Osteocyte (in vitro differentiated cells): ENCODE data around the gene NDUFB6. TPM values are rescaled to one million over a fixed set of nuclear protein-coding genes. Genes with fewer than 3 reads are reported as not detected.
"Not testable (repeated sequence)": the region's sequence is repeated elsewhere in the genome, so short reads cannot be mapped to it uniquely, and the experiment has no call there.

Source experiments
- DNase-seq: peaks from one replicate; pipeline ENCODE4 v3.0.0; 2021; ENCODE audit warnings: mixed read lengths; ENCODE audit not compliant: unreplicated experiment; ENCODE audit errors: extremely low spot score
- H3K27ac Mint-ChIP-seq: one replicate; pipeline ENCODE4 v1.8.0; 2021; ENCODE audit warnings: mild to moderate bottlenecking, mixed read lengths; ENCODE audit not compliant: unreplicated experiment
- H3K27me3 Mint-ChIP-seq: one replicate; pipeline ENCODE4 v1.8.0; 2021; ENCODE audit warnings: mixed read lengths; ENCODE audit not compliant: unreplicated experiment
- H3K36me3 Mint-ChIP-seq: one replicate; pipeline ENCODE4 v1.8.0; 2021; ENCODE audit warnings: mixed read lengths; ENCODE audit not compliant: unreplicated experiment
- H3K4me1 Mint-ChIP-seq: one replicate; pipeline ENCODE4 v1.8.0; 2021; ENCODE audit warnings: mixed read lengths; ENCODE audit not compliant: unreplicated experiment
- H3K4me3 Mint-ChIP-seq: one replicate; pipeline ENCODE4 v1.8.0; 2021; ENCODE audit warnings: mild to moderate bottlenecking, moderate library complexity, mixed read lengths; ENCODE audit not compliant: unreplicated experiment
- H3K9me3 Mint-ChIP-seq: one replicate; pipeline ENCODE4 v1.8.0; 2021; ENCODE audit warnings: mixed read lengths; ENCODE audit not compliant: unreplicated experiment
- total RNA-seq: library from RNA; stranded (reverse); gene quantifications from 2 replicates; pipeline ENCODE4 v1.2.1, GENCODE V29; 2021
- TF ChIP-seq, protein P1 (sequence below): fragments of 200-600 bp; sonication (generic); IDR thresholded peaks from 2 replicates; pipeline ENCODE4 v1.5.0; 2021; ENCODE audit warnings: antibody characterized with exemption, mild to moderate bottlenecking, moderate library complexity

NDUFB6 gene
- total RNA-seq, 1 donor from 2014 or later: 47.6 TPM

DNA sequence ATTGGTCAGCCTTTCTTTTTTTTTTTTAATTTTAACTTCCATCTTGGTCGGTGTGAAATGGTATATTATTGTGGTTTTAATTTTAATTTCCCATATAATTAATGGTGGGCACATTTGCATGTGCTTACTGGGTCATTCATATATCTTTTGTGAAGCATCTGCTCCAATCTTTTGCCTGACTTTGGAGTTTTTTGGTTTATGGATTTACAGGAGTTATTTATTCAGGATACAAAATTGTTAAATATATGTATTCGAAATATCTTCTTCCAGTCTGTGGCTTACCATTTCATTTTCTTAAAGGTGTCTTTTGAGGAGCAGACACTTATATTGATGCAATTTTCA, 46.3 kb downstream of the NDUFB6 start:
- Mint-ChIP-seq H3K9me3 (peaks cover 7% of the 10 kb centered on the region), H3K27ac (peak overlapping the region; percentile 95), H3K4me3 (peak overlapping the region; percentile 86), H3K36me3 (peaks cover 5% of the 10 kb centered on the region), H3K27me3 (no peaks in the 10 kb centered on the region), H3K4me1 (peaks cover 42% of the 10 kb centered on the region)
- no peak for DNase-seq
- TF ChIP-seq, protein P1, sequence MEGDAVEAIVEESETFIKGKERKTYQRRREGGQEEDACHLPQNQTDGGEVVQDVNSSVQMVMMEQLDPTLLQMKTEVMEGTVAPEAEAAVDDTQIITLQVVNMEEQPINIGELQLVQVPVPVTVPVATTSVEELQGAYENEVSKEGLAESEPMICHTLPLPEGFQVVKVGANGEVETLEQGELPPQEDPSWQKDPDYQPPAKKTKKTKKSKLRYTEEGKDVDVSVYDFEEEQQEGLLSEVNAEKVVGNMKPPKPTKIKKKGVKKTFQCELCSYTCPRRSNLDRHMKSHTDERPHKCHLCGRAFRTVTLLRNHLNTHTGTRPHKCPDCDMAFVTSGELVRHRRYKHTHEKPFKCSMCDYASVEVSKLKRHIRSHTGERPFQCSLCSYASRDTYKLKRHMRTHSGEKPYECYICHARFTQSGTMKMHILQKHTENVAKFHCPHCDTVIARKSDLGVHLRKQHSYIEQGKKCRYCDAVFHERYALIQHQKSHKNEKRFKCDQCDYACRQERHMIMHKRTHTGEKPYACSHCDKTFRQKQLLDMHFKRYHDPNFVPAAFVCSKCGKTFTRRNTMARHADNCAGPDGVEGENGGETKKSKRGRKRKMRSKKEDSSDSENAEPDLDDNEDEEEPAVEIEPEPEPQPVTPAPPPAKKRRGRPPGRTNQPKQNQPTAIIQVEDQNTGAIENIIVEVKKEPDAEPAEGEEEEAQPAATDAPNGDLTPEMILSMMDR: no peak

DNA sequence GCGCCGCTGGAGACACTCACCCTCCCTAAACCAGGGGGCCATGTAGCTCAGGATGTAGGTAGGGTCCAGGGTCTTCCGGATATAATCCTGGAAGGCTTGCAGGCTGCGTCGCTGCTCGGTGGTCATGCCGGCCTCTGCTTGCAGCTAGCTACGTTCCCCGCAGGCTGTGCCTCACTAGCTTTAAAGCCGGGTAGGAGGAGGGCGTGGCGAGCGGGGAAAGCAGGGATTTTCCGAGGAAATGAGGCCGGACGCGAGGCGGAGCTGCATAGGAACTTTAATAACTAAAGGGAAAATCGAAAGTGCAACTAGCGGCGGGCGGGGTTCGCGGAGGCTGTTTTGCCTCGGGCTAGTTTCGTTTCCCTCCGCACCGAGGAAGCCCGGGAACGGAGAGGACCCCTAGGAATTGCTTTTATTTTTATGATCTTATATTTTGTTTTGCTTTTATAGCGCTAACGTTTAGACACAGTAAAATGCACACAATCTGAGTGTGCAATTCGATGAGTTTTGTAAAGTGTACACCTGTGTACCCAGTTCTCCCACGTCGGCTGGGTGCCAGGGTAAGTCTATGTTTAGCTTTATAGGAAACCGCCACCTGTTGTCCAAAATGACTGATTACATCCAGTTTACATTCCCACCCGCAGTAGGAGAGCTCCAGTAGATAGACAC, 46.8 kb downstream of the NDUFB6 start, which contains the start of gene RIGI:
Gene RIGI (minus strand): TSS at position 156 of the 666 bp plus-strand sequence. CDS start 30 bp downstream, at position 126.
- Mint-ChIP-seq H3K9me3 (peaks cover 6% of the 10 kb centered on the region), H3K27ac (peak within 1 kb of the TSS; percentile 95), H3K27me3 (no peaks in the 10 kb centered on the region), H3K4me1 (peaks cover 42% of the 10 kb centered on the region), H3K4me3 (peak within 1 kb of the TSS; percentile 86), H3K36me3 (peaks cover 5% of the 10 kb centered on the region)
- TF ChIP-seq, protein P1: peak; percentile 67
- DNase-seq: peak; percentile 94

DNA sequence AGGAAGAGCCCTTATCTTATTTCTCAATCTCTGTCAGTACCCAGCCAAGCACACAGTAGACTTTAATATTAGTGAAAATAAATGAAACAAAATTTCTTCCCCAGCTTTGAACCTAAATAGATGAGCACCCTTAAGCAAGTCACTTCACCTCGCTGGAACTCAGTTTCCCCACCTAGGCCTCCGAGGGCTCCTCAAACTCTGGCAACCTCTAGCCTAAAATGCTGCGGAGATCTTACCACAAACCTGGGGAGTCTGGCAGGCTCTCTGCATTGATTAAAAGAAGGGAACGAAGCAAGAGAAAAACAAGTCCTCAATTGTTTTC, 47.3 kb downstream of the NDUFB6 start:
- Mint-ChIP-seq H3K4me3 (peak overlapping the region; percentile 86), H3K27me3 (no peaks in the 10 kb centered on the region), H3K27ac (peak overlapping the region; percentile 95), H3K36me3 (peaks cover under 1% of the 10 kb centered on the region), H3K4me1 (peaks cover 42% of the 10 kb centered on the region), H3K9me3 (peaks cover under 1% of the 10 kb centered on the region)
- TF ChIP-seq, protein P1: no peak
- DNase-seq: no peak

DNA sequence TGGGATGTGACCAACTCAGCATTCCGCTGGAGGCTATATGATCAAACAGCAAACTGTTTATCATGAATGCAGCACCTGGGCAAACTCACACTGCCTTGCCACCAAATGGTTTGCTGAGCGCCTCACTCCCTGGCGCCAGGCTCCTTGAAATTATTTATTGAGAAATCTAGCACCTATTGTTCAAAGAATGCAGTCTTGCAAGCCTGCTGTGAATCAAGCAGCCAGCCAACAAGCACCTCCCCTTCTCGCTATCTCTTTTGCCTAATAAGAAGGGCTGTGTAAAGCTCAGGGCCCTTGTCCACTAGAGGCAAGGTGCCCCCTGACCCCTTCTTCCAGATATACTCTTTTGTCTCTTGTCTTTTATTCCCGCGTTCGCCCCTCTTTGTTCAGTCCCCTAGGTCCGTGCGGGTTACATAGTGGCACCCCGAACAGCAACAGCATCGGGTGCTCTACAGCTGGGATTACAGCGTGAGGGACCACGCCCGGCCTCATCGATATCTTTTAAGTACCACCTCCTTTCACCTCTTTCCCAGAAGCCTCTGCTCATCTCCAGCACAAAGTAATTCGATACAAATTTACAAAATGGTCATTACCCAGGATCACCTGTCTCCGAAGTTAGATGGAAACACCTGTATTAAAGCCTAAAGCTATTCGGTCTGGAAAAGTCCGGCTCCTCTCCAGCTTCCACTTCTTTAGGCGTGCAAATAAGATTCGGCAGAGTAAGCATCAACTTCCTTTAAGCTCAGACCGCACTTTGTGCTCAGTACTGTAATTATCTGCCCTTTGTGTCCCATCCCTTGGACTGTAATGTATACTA, 47.9 kb downstream of the NDUFB6 start:
- Mint-ChIP-seq H3K27ac (peak overlapping the region; percentile 95), H3K36me3 (no peaks in the 10 kb centered on the region)
- no peak for DNase-seq

DNA sequence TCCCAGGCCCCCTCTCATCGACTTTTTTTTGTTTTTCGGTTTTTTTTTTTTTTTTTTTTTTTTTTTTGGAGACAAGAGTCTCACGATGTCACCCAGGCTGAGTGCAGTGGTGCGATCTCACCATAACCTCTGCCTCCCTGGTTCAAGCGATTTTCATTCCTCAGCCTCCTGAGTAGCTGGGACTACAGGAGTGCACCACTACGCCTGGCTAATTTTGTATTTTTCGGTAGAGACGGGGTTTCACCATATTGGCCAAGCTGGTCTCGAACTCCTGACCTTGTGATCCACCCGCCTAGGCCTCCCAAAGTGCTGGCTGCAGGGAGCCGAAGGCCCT, 48.4 kb downstream of the NDUFB6 start:
- not testable (repeated sequence) for DNase-seq, H3K36me3 Mint-ChIP-seq, H3K27me3 Mint-ChIP-seq, H3K27ac Mint-ChIP-seq, H3K9me3 Mint-ChIP-seq
- Mint-ChIP-seq H3K4me1 (peaks cover 42% of the 10 kb centered on the region), H3K4me3 (peak overlapping the region; percentile 86)

More for the DNA sequence above, 47.9 kb downstream of the NDUFB6 start:
- H3K27me3 Mint-ChIP-seq: no peaks in the 10 kb centered on the region
- H3K4me1 Mint-ChIP-seq: peaks cover 42% of the 10 kb centered on the region
- TF ChIP-seq, protein P1: no peak
- peak overlapping the region; percentile 86 for H3K4me3 Mint-ChIP-seq
- H3K9me3 Mint-ChIP-seq: no peaks in the 10 kb centered on the region
